Neutrophil (primary cell): ENCODE data around the gene KCNB1.

Experiments used
- H3K27ac ChIP-seq: fragments of 200-600 bp; sonication (generic); 2 replicates; pipeline ENCODE4 v1.5.1; 2016; ENCODE audit warnings: mild to moderate bottlenecking, moderate library complexity
- H3K27me3 ChIP-seq: fragments of 200-600 bp; sonication (generic); 2 replicates; pipeline ENCODE4 v1.6.0; 2016; ENCODE audit warnings: mild to moderate bottlenecking
- H3K36me3 ChIP-seq: fragments of 200-600 bp; sonication (generic); 2 replicates; pipeline ENCODE4 v1.5.1; 2017
- H3K4me1 ChIP-seq, 2 experiments: fragments of 200-600 bp in 1 of 2; sonication (generic) in 1 of 2; 1 replicate in 1 of 2; 2 replicates in 1 of 2; pipeline versions ENCODE4 v1.5.1 to v1.6.1; 2013 to 2016; ENCODE audit warnings: low read depth in 1 of 2, low read length in 1 of 2, mild to moderate bottlenecking in 1 of 2, moderate library complexity in 1 of 2; ENCODE audit not compliant: control insufficient read depth in 1 of 2, insufficient read depth in 1 of 2
- H3K4me3 ChIP-seq, 2 experiments: fragments of 200-600 bp in 1 of 2; sonication (generic) in 1 of 2; 1 replicate in 1 of 2; 2 replicates in 1 of 2; pipeline ENCODE4 v1.5.1; 2013 to 2016; ENCODE audit warnings: low read depth in 1 of 2, low read length in 1 of 2, mild to moderate bottlenecking in 1 of 2, moderate library complexity in 1 of 2
- H3K9me3 ChIP-seq: fragments of 200-600 bp; sonication (generic); 2 replicates; pipeline ENCODE4 v1.5.1; 2016
- CTCF ChIP-seq: fragments of 200-600 bp; sonication (generic); IDR thresholded peaks from 2 replicates; pipeline ENCODE4 v1.5.1; 2016; ENCODE audit warnings: antibody characterized with exemption

KCNB1 gene

GRCh38 chr20:49482621-49483017 is at the start of gene KCNB1:
Gene KCNB1 (minus strand): TSS chr20:49482668. CDS start chr20:49482480, 188 bp downstream.
- Histone ChIP-seq H3K4me3 (no peak within 1 kb of the TSS), H3K27me3 (peaks cover 100% of the 10 kb centered on the region), H3K4me1 (peaks cover 0 to 3% of the 10 kb centered on the region in 2 experiments), H3K27ac (no peak within 1 kb of the TSS), H3K36me3 (no peaks in the 10 kb centered on the region), H3K9me3 (no peaks in the 10 kb centered on the region)
- no peak for TF ChIP-seq CTCF

- no peak for TF ChIP-seq CTCF
- no peak overlapping the region for H3K27ac ChIP-seq
- peaks cover 3 to 5% of the 10 kb centered on the region in 2 experiments for H3K4me1 ChIP-seq
- H3K27me3 ChIP-seq = peaks cover 38% of the 10 kb centered on the region
- H3K4me3 ChIP-seq = no peak overlapping the region
- no peaks in the 10 kb centered on the region for H3K9me3 ChIP-seq
- no peaks in the 10 kb centered on the region for H3K36me3 ChIP-seq
These were observed 47.0 kb upstream of the KCNB1 start for GRCh38 chr20:49529470-49529869.

- H3K9me3 ChIP-seq = no peaks in the 10 kb centered on the region
- TF ChIP-seq CTCF = no peak
- H3K27ac ChIP-seq = no peak overlapping the region
- H3K36me3 ChIP-seq = no peaks in the 10 kb centered on the region
- no peaks in the 10 kb centered on the region for H3K4me1 ChIP-seq
- peaks cover 29% of the 10 kb centered on the region for H3K27me3 ChIP-seq
- no peak overlapping the region for H3K4me3 ChIP-seq
These were observed 44.1 kb upstream of the KCNB1 start for GRCh38 chr20:49526568-49526967.

- H3K9me3 ChIP-seq = no peaks in the 10 kb centered on the region
- H3K4me1 ChIP-seq = no peaks in the 10 kb centered on the region
- no peaks in the 10 kb centered on the region for H3K36me3 ChIP-seq
- H3K27ac ChIP-seq = no peak overlapping the region
- H3K4me3 ChIP-seq = no peak overlapping the region
- peaks cover 31% of the 10 kb centered on the region for H3K27me3 ChIP-seq
- no peak for TF ChIP-seq CTCF
These were observed 43.6 kb upstream of the KCNB1 start for GRCh38 chr20:49526056-49526455.

- Histone ChIP-seq H3K36me3 (no peaks in the 10 kb centered on the region), H3K4me3 (no peak overlapping the region), H3K9me3 (no peaks in the 10 kb centered on the region), H3K27ac (no peak overlapping the region), H3K27me3 (peaks cover 22% of the 10 kb centered on the region), H3K4me1 (no peaks in the 10 kb centered on the region)
- TF ChIP-seq CTCF = no peak
These were observed 41.4 kb upstream of the KCNB1 start for GRCh38 chr20:49523767-49524360.
